ENCODE data around the gene RFK. TPM values are rescaled to one million over a fixed set of nuclear protein-coding genes. Genes with fewer than 3 reads are reported as not detected.

The RFK gene
- total RNA-seq, 6 experiments from 2014 or later: 11.1 to 25.2 (median 19.7) TPM

DNA sequence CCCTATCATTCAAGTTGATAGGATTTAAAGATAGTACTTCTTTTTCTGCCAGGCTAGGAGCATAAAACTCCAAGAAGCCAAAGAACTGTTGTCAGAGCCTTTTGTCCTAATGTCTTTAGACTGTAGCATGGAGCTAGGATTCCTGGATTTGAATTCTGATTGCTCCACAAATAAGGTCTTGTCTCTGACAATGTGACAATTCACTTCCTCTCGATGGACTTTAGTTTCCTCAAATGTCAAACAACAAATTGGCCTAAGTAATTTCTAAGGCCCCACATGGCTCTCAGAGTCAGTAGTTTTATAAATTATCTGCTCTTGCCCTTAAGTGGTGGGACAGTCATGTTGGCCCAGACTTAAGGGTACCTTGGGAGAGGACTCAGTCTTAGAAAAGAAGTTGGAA is 36.7 kb downstream of the RFK start:
- no peaks in the 10 kb centered on the region for H3K4me1 ChIP-seq
- intact Hi-C loops (cut with DNase I): no loop called here
- ATAC-seq (no peak), DNase-seq (no peak)
- H3K36me3 ChIP-seq: no peaks in the 10 kb centered on the region
- H3K4me3 ChIP-seq: no peak overlapping the region
- WGBS (ENCODE audit: insufficient coverage, low coverage, low lambda C conversion rate, missing lambda C conversion rate): 80% methylated on average over 1 of the region's 1 CpG
- H3K9me3 ChIP-seq: no peaks in the 10 kb centered on the region
- no peaks in the 10 kb centered on the region for H3K27me3 ChIP-seq
- H3K27ac ChIP-seq: no peak overlapping the region
- TF ChIP-seq POLR2A (IDR thresholded peaks at IDR 0.05) (no peak), CTCF (IDR thresholded peaks at IDR 0.05) (no peak)

GRCh38 chr9:76355886-76356285 is 38.3 kb downstream of the RFK start:
- H3K36me3 ChIP-seq: no peaks in the 10 kb centered on the region
- DNase-seq (no peak), ATAC-seq (no peak)
- no peaks in the 10 kb centered on the region for H3K4me1 ChIP-seq
- intact Hi-C loops (cut with DNase I): no loop called here
- TF ChIP-seq CTCF (IDR thresholded peaks at IDR 0.05) (no peak), POLR2A (IDR thresholded peaks at IDR 0.05) (no peak)
- no peak overlapping the region for H3K27ac ChIP-seq
- H3K4me3 ChIP-seq: no peak overlapping the region
- 79% methylated on average over 6 of the region's 6 CpGs for WGBS (ENCODE audit: insufficient coverage, low coverage, low lambda C conversion rate, missing lambda C conversion rate)
- no peaks in the 10 kb centered on the region for H3K9me3 ChIP-seq
- H3K27me3 ChIP-seq: no peaks in the 10 kb centered on the region

DNA sequence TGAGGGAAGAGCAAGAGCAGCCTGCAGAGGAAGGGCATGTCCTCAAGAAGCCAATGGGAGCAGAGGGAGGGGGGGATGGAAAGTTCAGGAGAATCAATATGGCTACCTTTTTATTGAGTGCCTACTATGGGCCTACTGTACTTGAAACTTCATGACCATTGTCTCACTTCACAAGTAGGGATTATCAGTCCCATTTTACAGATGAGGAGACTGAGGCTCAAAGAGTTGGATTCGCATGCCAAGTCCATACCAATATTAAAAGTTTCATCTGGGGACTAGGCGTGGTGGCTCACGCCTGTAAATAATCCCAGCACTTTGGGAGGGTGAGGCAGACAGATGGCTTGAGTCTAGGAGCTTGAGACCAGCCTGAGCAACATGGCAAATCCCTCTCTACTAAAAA is 40.0 kb downstream of the RFK start:
- DNase-seq: no peak
- Histone ChIP-seq H3K4me3 (no peak overlapping the region), H3K4me1 (no peaks in the 10 kb centered on the region), H3K9me3 (no peaks in the 10 kb centered on the region), H3K27me3 (no peaks in the 10 kb centered on the region), H3K36me3 (no peaks in the 10 kb centered on the region), H3K27ac (no peak overlapping the region)
- TF ChIP-seq POLR2A (IDR thresholded peaks at IDR 0.05) (no peak), CTCF (IDR thresholded peaks at IDR 0.05) (no peak)
- no peak for ATAC-seq
- intact Hi-C loops (cut with DNase I): no loop called here
- WGBS (ENCODE audit: insufficient coverage, low coverage, low lambda C conversion rate, missing lambda C conversion rate): 93% methylated on average over 3 of the region's 3 CpGs

GRCh38 chr9:76353280-76353679 is 40.9 kb downstream of the RFK start:
- Histone ChIP-seq H3K4me3 (no peak overlapping the region), H3K9me3 (no peaks in the 10 kb centered on the region), H3K4me1 (no peaks in the 10 kb centered on the region), H3K27ac (no peak overlapping the region), H3K27me3 (no peaks in the 10 kb centered on the region), H3K36me3 (no peaks in the 10 kb centered on the region)
- intact Hi-C loops (cut with DNase I): no loop called here
- no peak for TF ChIP-seq POLR2A (IDR thresholded peaks at IDR 0.05)
- TF ChIP-seq CTCF (IDR thresholded peaks at IDR 0.05): no peak
- WGBS (ENCODE audit: insufficient coverage, low coverage, low lambda C conversion rate, missing lambda C conversion rate): 48% methylated on average over 5 of the region's 5 CpGs
- DNase-seq (no peak), ATAC-seq (no peak)

DNA sequence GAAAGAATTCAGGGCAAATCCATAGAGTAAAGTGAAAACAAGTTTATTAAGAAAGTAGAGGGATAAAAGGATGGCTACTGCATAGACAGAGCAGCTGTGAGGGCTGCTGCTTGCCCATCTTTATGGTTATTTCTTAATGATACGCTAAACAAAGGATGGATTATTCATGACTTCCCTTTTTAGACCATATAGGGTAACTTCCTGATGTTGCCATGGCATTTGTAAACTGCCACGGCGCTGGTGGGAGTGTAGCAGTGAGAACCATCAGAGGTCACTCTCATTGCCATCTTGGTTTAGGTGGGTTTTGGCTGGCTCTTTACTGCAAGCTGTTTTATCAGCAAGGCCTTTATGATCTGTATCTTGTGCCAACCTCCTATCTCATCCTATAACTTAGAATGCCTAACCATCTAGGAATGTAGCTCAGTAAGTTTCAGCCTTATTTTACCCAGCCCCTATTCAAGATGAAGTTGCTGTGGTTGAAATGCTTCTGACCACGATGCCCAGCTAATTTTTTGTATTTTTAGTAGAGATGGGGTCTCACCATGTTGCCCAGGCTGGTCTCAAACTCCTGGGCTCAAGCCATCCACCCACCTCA is 42.1 kb downstream of the RFK start:
- 48% methylated on average over 2 of the region's 4 CpGs for WGBS (ENCODE audit: insufficient coverage, low coverage, low lambda C conversion rate, missing lambda C conversion rate)
- Histone ChIP-seq H3K27me3 (no peaks in the 10 kb centered on the region), H3K4me1 (no peaks in the 10 kb centered on the region), H3K9me3 (no peaks in the 10 kb centered on the region), H3K36me3 (no peaks in the 10 kb centered on the region), H3K4me3 (no peak overlapping the region), H3K27ac (no peak overlapping the region)
- ATAC-seq: no peak
- TF ChIP-seq CTCF (IDR thresholded peaks at IDR 0.05): no peak
- no peak for TF ChIP-seq POLR2A (IDR thresholded peaks at IDR 0.05)
- intact Hi-C loops (cut with DNase I): no loop called here
- DNase-seq: no peak
